ENCODE measurements around the gene KIF2A. TPM values are rescaled to one million over a fixed set of nuclear protein-coding genes. Genes with fewer than 3 reads are reported as not detected.

KIF2A gene
- total RNA-seq, 2 experiments from 2014 or later: 50.3 to 90.7 TPM

- intact Hi-C loops (cut with micrococcal nuclease; ENCODE audit: unreplicated experiment): no loop called here
Measured at GRCh38 chr5:62299101-62299500, 6.9 kb upstream of the KIF2A start.

GRCh38 chr5:62299600-62299999, 6.4 kb upstream of the KIF2A start:
- intact Hi-C loops (cut with micrococcal nuclease; ENCODE audit: unreplicated experiment): no loop called here
- ChIA-PET CTCF (ENCODE audit: unreplicated experiment) (no interaction called here), POLR2A (no interaction called here)
- Histone ChIP-seq H3K4me1 (ENCODE audit: insufficient read depth, low read length, poor library complexity, severe bottlenecking) (no peaks in the 10 kb centered on the region), H3K36me3 (ENCODE audit: insufficient read depth, low read length) (no peaks in the 10 kb centered on the region), H3K79me2 (ENCODE audit: insufficient read depth, low read depth, low read length) (no peaks in the 10 kb centered on the region), H4K20me1 (ENCODE audit: insufficient read depth, low read length) (no peaks in the 10 kb centered on the region), H3K9me2 (ENCODE audit: insufficient read depth, low read length) (no peaks in the 10 kb centered on the region), H2AFZ (ENCODE audit: low read length) (no peak overlapping the region), H3K4me3 (ENCODE audit: low read depth, low read length, poor library complexity, severe bottlenecking) (no peak overlapping the region), H3K4me2 (ENCODE audit: low read length) (no peak overlapping the region), H3K9me3 (ENCODE audit: low read length) (no peaks in the 10 kb centered on the region), H3K27ac (ENCODE audit: low read depth, low read length, poor library complexity, severe bottlenecking) (no peak overlapping the region)
- TF ChIP-seq EZH2phosphoT487 (IDR thresholded peaks at IDR 0.05; ENCODE audit: borderline replicate concordance, low read depth, low read length) (no peak), CTCF (conservative IDR thresholded peaks at IDR 0.05; ENCODE audit: low read length) (no peak)
- DNase-seq (ENCODE audit: low spot score): no peak
- BruUV-seq (replicated peaks): no TSS peak

More at GRCh38 chr5:62299101-62299500, 6.9 kb upstream of the KIF2A start:
- Histone ChIP-seq H3K79me2 (ENCODE audit: insufficient read depth, low read depth, low read length) (no peaks in the 10 kb centered on the region), H2AFZ (ENCODE audit: low read length) (no peak overlapping the region), H3K9me3 (ENCODE audit: low read length) (no peaks in the 10 kb centered on the region), H3K4me2 (ENCODE audit: low read length) (no peak overlapping the region), H3K4me3 (ENCODE audit: low read depth, low read length, poor library complexity, severe bottlenecking) (no peak overlapping the region), H3K9me2 (ENCODE audit: insufficient read depth, low read length) (no peaks in the 10 kb centered on the region), H4K20me1 (ENCODE audit: insufficient read depth, low read length) (no peaks in the 10 kb centered on the region), H3K36me3 (ENCODE audit: insufficient read depth, low read length) (no peaks in the 10 kb centered on the region), H3K4me1 (ENCODE audit: insufficient read depth, low read length, poor library complexity, severe bottlenecking) (no peaks in the 10 kb centered on the region), H3K27ac (ENCODE audit: low read depth, low read length, poor library complexity, severe bottlenecking) (no peak overlapping the region)
- POLR2A ChIA-PET: no interaction called here
- CTCF ChIA-PET (ENCODE audit: unreplicated experiment): no interaction called here
- no peak for DNase-seq (ENCODE audit: low spot score)
- TF ChIP-seq CTCF (conservative IDR thresholded peaks at IDR 0.05; ENCODE audit: low read length) (no peak), EZH2phosphoT487 (IDR thresholded peaks at IDR 0.05; ENCODE audit: borderline replicate concordance, low read depth, low read length) (no peak)
- BruUV-seq (replicated peaks): no TSS peak

- peaks cover 41% of the 10 kb centered on the region for H3K79me2 ChIP-seq (ENCODE audit: insufficient read depth, low read depth, low read length)
- ChIA-PET CTCF (ENCODE audit: unreplicated experiment) (interaction anchor here (0.9 kb wide), 1 partner anchor 98 kb away, joined by 3 read pairs; the partner anchor contains the start of gene DIMT1), POLR2A (interaction anchor here (0.7 to 1.5 kb wide), 6 partner anchors 13 to 99 kb away, joined by 3 to 11 read pairs (median 4); partner anchors contain the start of gene DIMT1)
- H3K9me2 ChIP-seq (ENCODE audit: insufficient read depth, low read length): no peaks in the 10 kb centered on the region
- H3K9me3 ChIP-seq (ENCODE audit: low read length): no peaks in the 10 kb centered on the region
- H3K4me1 ChIP-seq (ENCODE audit: insufficient read depth, low read length, poor library complexity, severe bottlenecking): peaks cover 31% of the 10 kb centered on the region
- peak overlapping the region; percentile 100 for H2AFZ ChIP-seq (ENCODE audit: low read length)
- no peak for TF ChIP-seq CTCF (conservative IDR thresholded peaks at IDR 0.05; ENCODE audit: low read length)
- no peak for TF ChIP-seq EZH2phosphoT487 (IDR thresholded peaks at IDR 0.05; ENCODE audit: borderline replicate concordance, low read depth, low read length)
- peak overlapping the region; percentile 73 for H3K4me2 ChIP-seq (ENCODE audit: low read length)
- peaks cover 24% of the 10 kb centered on the region for H3K36me3 ChIP-seq (ENCODE audit: insufficient read depth, low read length)
- peak overlapping the region; percentile 88 for H3K27ac ChIP-seq (ENCODE audit: low read depth, low read length, poor library complexity, severe bottlenecking)
- BruUV-seq (replicated peaks): TSS peak; percentile 96
- peaks cover 31% of the 10 kb centered on the region for H4K20me1 ChIP-seq (ENCODE audit: insufficient read depth, low read length)
- no peak for DNase-seq (ENCODE audit: low spot score)
- intact Hi-C loops (cut with micrococcal nuclease; ENCODE audit: unreplicated experiment): loop anchor here (5.0 kb wide), 1 partner anchor 47 kb away; no protein-coding TSS in a partner anchor
- H3K4me3 ChIP-seq (ENCODE audit: low read depth, low read length, poor library complexity, severe bottlenecking): peak overlapping the region; percentile 97
Measured at GRCh38 chr5:62305358-62305714, 670 bp upstream of the KIF2A start.

All from OCI-LY7 (cell line).